ENCODE data around the gene OLIG1. TPM values are rescaled to one million over a fixed set of nuclear protein-coding genes. Genes with fewer than 3 reads are reported as not detected.

Gene OLIG1
- total RNA-seq, 1 experiment from 2014 or later = not detected

- no peaks in the 10 kb centered on the region for H3K9me2 ChIP-seq (ENCODE audit: insufficient read depth)
- H3K9me3 ChIP-seq (ENCODE audit: control insufficient read depth in 1 of 2, insufficient read depth in 1 of 2, low read depth in 1 of 2, low read length in 2 of 2) = no peaks in the 10 kb centered on the region
- H3K27me3 ChIP-seq (ENCODE audit: insufficient read depth, low read length) = peaks cover 8% of the 10 kb centered on the region; the same call in 1 of the 2 replicates
- no peak overlapping the region for H2AFZ ChIP-seq (ENCODE audit: low read depth, low read length, poor library complexity, severe bottlenecking)
- ChIA-PET POLR2A (no interaction called here), RAD21 (ENCODE audit: low non-redundant PET in 1 of 2, low total read pairs in 2 of 2, uncharacterized antibody in 2 of 2, unreplicated experiment in 2 of 2) (no interaction called here), CTCF (no interaction called here)
- ATAC-seq (no peak), DNase-seq (ENCODE audit: low read depth, low spot score) (no peak)
- no peak for TF ChIP-seq YY1 (IDR thresholded peaks at IDR 0.05; ENCODE audit: extremely low read depth, insufficient replicate concordance, low read depth, low read length)
- TF ChIP-seq, protein P1, sequence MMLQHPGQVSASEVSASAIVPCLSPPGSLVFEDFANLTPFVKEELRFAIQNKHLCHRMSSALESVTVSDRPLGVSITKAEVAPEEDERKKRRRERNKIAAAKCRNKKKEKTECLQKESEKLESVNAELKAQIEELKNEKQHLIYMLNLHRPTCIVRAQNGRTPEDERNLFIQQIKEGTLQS (IDR thresholded peaks at IDR 0.05) = no peak
- no peak for TF ChIP-seq SIN3A (IDR thresholded peaks at IDR 0.05; ENCODE audit: low read depth)
- TF ChIP-seq POLR2AphosphoS5 (IDR thresholded peaks at IDR 0.05; ENCODE audit: low read depth, low read length) = no peak
- no peak for TF ChIP-seq POLR2A (IDR thresholded peaks at IDR 0.05; ENCODE audit: borderline replicate concordance, extremely low read depth, insufficient read depth, insufficient read length)
- no peak for TF ChIP-seq SP1 (IDR thresholded peaks at IDR 0.05; ENCODE audit: low read depth)
- no peak for TF ChIP-seq EZH2phosphoT487 (IDR thresholded peaks at IDR 0.05; ENCODE audit: borderline replicate concordance)
- no peak for TF ChIP-seq TCF7L2 (IDR thresholded peaks at IDR 0.05; ENCODE audit: borderline replicate concordance, extremely low read depth, insufficient read depth, insufficient read length)
- no peak for TF ChIP-seq CBX3 (IDR thresholded peaks at IDR 0.05; ENCODE audit: low read depth)
- no peak for TF ChIP-seq ZNF274 (IDR thresholded peaks at IDR 0.05; ENCODE audit: low read depth, low read length)
- no peak for TF ChIP-seq RAD21 (IDR thresholded peaks at IDR 0.05; ENCODE audit: low read depth)
- TF ChIP-seq ZFX (IDR thresholded peaks at IDR 0.05) = no peak
- TF ChIP-seq JUND (IDR thresholded peaks at IDR 0.05) = no peak
- TF ChIP-seq FOSL1 (IDR thresholded peaks at IDR 0.05; ENCODE audit: low read depth) = no peak
- TF ChIP-seq, protein P2, sequence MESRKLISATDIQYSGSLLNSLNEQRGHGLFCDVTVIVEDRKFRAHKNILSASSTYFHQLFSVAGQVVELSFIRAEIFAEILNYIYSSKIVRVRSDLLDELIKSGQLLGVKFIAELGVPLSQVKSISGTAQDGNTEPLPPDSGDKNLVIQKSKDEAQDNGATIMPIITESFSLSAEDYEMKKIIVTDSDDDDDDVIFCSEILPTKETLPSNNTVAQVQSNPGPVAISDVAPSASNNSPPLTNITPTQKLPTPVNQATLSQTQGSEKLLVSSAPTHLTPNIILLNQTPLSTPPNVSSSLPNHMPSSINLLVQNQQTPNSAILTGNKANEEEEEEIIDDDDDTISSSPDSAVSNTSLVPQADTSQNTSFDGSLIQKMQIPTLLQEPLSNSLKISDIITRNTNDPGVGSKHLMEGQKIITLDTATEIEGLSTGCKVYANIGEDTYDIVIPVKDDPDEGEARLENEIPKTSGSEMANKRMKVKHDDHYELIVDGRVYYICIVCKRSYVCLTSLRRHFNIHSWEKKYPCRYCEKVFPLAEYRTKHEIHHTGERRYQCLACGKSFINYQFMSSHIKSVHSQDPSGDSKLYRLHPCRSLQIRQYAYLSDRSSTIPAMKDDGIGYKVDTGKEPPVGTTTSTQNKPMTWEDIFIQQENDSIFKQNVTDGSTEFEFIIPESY (IDR thresholded peaks at IDR 0.05; ENCODE audit: extremely low read depth, insufficient replicate concordance, low read length) = no peak
- TF ChIP-seq, protein P3, sequence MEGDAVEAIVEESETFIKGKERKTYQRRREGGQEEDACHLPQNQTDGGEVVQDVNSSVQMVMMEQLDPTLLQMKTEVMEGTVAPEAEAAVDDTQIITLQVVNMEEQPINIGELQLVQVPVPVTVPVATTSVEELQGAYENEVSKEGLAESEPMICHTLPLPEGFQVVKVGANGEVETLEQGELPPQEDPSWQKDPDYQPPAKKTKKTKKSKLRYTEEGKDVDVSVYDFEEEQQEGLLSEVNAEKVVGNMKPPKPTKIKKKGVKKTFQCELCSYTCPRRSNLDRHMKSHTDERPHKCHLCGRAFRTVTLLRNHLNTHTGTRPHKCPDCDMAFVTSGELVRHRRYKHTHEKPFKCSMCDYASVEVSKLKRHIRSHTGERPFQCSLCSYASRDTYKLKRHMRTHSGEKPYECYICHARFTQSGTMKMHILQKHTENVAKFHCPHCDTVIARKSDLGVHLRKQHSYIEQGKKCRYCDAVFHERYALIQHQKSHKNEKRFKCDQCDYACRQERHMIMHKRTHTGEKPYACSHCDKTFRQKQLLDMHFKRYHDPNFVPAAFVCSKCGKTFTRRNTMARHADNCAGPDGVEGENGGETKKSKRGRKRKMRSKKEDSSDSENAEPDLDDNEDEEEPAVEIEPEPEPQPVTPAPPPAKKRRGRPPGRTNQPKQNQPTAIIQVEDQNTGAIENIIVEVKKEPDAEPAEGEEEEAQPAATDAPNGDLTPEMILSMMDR (IDR thresholded peaks at IDR 0.05 in 2 of 3, conservative IDR thresholded peaks at IDR 0.05 in 1 of 3; ENCODE audit: borderline replicate concordance in 1 of 3, insufficient read depth in 1 of 3, low read depth in 2 of 3, low read length in 2 of 3) = no peak
- TF ChIP-seq CEBPB (IDR thresholded peaks at IDR 0.05; ENCODE audit: low read depth) = no peak
- TF ChIP-seq EZH2 (IDR thresholded peaks at IDR 0.05) = no peak
- no peak for TF ChIP-seq EGR1 (IDR thresholded peaks at IDR 0.05; ENCODE audit: low read depth)
- TF ChIP-seq SRF (IDR thresholded peaks at IDR 0.05; ENCODE audit: low read depth) = no peak
- no peak overlapping the region for H3K4me2 ChIP-seq (ENCODE audit: low read length)
- H3K79me2 ChIP-seq (ENCODE audit: insufficient read depth, low read length) = no peaks in the 10 kb centered on the region
- no peaks in the 10 kb centered on the region for H3K4me1 ChIP-seq (ENCODE audit: control insufficient read depth in 1 of 2, insufficient read depth in 2 of 2, low read length in 2 of 2)
- no peaks in the 10 kb centered on the region for H4K20me1 ChIP-seq (ENCODE audit: insufficient read depth)
- BruUV-seq (replicated peaks) = no TSS peak
- H3K4me3 ChIP-seq (replicated peaks in 1 of 2; ENCODE audit: low read depth in 1 of 2, low read length in 2 of 2) = no peak overlapping the region
- H3K27ac ChIP-seq (ENCODE audit: low read depth, low read length) = no peak overlapping the region
- no peak overlapping the region for H3K9ac ChIP-seq (ENCODE audit: low read length)
- intact Hi-C loops (cut with micrococcal nuclease) = no loop called here
- H3K36me3 ChIP-seq (ENCODE audit: control insufficient read depth in 1 of 2, insufficient read depth in 2 of 2, low read length in 2 of 2) = no peaks in the 10 kb centered on the region
Observed at GRCh38 chr21:33101300-33101911, 31.5 kb downstream of the OLIG1 start.
